CD4-positive, alpha-beta T cell treated with Interleukin-1 beta for 1 hour (primary cell): Measurements from ENCODE around the gene SLC25A25.
"Not testable (repeated sequence)": the region's sequence is repeated elsewhere in the genome, so short reads cannot be mapped to it uniquely, and the experiment has no call there.

ENCODE experiments used
- DNase-seq, 2 donors: peaks; one replicate each; pipeline ENCODE4 v3.0.0-alpha.2; 2020 to 2022

SLC25A25 gene

GRCh38 chr9:128098297-128099230 is 30.5 kb downstream of the SLC25A25 start:
- peak; percentile 47 to 83 for DNase-seq

DNA sequence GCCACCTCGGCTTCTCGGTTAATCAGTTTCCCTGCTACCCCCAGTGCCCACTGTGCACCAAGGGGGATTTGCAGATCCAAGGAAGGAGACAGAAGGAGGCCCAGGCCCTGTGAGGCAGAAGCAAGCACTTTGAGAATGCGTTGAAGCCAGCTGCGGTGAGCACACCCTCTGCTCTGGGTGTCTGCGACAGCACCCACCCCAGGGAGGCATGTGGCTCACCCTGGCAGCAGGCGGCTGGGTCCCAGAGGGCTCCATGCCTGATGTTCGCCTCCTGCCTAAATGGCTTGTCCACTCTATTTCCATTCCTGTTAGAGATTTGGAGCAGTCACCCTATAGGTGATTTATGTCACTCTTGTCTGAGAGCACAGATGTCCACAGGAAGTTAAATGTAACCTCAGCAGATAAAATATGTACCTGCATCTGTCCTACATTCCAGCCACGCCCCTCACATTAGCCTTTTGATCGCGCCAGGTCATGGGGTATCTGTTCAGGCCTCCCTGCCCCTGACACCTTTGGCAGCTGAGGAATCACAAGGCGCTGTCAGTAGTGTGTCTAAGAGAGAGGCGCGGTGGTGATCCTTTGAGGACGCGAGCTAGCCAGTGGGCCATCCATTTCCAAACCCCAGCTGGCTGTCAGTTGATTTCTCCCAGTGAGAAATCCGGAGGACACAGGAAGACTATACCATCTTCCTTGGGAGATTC is 31.3 kb downstream of the SLC25A25 start:
- no peak for DNase-seq

GRCh38 chr9:128099932-128100491 is 32.0 kb downstream of the SLC25A25 start:
- DNase-seq, result no peak

GRCh38 chr9:128100581-128100980 is 32.5 kb downstream of the SLC25A25 start:
- DNase-seq, result no peak

- no peak for DNase-seq
Observed at GRCh38 chr9:128101231-128101661, 33.2 kb downstream of the SLC25A25 start.

GRCh38 chr9:128101690-128102089 is 33.7 kb downstream of the SLC25A25 start:
- DNase-seq, result no peak

GRCh38 chr9:128102196-128102595 is 34.2 kb downstream of the SLC25A25 start:
- DNase-seq, result no peak

DNA sequence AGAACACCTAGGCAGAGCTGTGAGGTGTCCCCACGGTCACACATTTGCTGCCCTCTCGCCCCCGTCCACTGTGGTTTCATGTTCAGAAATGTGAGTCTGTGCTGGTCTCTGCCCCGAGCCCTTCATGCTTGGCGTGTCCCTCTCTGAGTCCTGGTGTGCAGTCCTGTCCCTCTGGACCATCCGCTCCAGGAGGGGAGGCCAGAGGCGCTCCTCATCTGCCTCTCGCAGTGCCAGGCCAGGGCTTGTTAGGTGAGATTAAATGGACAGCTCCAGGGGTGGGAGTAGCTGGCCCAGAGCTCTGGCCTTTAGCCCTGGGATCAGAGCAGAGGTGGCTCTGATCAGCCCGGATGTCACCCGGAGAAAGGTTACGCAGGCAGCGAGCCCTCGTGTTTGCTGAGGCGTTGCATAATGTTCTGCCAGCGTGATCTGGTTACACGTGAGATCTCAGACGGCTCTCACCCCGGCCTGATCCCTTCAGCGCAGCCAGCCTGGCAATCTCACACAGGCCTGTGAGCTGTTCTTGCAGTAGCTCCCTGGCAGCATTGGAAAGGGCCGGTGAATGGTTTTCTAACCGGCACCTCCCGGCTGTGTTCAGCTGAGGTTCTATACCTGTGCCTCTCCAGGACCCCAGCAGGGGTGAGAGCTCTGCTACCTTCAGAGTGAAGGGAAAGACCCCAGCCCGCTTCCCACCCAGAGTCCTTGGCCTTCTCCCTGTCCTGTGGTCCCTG is 35.0 kb downstream of the SLC25A25 start:
- no peak for DNase-seq

- DNase-seq, result peak in 1 of 2 donors; percentile 47
Observed at GRCh38 chr9:128103589-128103962, 35.5 kb downstream of the SLC25A25 start.

GRCh38 chr9:128104171-128104618 is 36.2 kb downstream of the SLC25A25 start:
- DNase-seq, result no peak

- no peak for DNase-seq
Observed at GRCh38 chr9:128105538-128106175, 37.6 kb downstream of the SLC25A25 start.

DNA sequence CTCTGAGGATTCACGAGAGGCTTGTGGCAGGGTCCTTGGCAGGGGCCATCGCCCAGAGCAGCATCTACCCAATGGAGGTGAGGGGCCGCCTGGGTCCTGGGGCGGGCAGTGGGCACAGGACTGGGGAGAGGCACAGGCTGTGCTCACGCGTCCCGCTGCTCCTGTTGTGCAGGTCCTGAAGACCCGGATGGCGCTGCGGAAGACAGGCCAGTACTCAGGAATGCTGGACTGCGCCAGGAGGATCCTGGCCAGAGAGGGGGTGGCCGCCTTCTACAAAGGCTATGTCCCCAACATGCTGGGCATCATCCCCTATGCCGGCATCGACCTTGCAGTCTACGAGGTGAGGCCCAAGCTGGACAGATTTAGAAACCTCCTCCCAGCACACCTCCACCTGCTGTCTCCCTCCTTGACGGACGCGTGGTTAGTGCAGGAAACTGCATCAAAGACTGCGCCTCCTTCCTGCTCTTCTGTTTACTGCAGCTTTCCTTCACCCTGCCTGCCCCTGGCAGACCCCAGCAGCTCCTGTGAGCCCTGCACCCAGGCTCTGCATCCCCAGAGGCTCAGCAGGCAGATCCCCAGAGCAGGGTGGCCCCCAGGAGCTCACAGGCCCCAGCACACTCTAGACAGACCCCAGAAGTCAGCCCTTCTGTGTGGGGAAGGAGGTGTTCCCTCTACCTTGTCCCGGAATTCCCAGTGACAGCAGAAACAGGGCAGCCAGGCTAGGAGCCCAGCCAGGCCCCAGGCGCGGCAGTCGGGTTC is 38.3 kb downstream of the SLC25A25 start:
- no peak for DNase-seq

- DNase-seq, result no peak
Observed at GRCh38 chr9:128106940-128107467, 39.0 kb downstream of the SLC25A25 start.

DNA sequence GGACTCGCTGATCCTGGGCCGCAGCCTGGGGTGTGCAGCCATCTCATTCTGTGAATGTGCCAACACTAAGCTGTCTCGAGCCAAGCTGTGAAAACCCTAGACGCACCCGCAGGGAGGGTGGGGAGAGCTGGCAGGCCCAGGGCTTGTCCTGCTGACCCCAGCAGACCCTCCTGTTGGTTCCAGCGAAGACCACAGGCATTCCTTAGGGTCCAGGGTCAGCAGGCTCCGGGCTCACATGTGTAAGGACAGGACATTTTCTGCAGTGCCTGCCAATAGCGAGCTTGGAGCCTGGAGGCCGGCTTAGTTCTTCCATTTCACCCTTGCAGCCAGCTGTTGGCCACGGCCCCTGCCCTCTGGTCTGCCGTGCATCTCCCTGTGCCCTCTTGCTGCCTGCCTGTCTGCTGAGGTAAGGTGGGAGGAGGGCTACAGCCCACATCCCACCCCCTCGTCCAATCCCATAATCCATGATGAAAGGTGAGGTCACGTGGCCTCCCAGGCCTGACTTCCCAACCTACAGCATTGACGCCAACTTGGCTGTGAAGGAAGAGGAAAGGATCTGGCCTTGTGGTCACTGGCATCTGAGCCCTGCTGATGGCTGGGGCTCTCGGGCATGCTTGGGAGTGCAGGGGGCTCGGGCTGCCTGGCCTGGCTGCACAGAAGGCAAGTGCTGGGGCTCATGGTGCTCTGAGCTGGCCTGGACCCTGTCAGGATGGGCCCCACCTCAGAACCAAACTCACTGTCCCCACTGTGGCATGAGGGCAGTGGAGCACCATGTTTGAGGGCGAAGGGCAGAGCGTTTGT is 39.6 kb downstream of the SLC25A25 start:
- no peak for DNase-seq

- DNase-seq, result no peak
Observed at GRCh38 chr9:128108269-128109049, 40.4 kb downstream of the SLC25A25 start.

DNA sequence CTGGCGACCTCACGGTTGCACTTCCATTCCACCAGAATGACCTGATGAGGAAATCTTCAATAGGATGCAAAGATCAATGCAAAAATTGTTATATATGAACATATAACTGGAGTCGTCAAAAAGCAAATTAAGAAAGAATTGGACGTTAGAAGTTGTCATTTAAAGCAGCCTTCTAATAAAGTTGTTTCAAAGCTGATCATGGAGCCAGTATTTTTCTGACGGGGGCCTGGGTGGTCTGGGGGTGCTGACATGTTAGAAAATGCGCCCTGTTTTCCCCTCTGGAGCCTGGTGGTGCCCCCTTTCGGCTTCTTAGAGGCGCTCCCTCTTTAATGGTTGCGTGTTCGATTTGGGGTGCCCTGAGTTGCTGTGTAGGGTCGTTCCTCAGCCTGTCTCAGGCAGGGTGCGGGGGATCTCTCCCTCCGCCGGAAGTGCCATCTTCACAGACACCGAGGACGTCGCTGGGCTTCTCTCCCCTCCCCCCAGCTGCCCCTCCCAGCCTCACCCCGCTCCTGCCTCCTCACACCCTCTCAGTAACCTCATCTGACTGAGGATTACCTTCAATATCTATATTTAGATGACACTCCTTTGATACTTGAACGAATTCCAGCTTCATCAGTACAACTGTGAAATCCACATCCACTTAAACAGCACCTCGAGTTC is 41.1 kb downstream of the SLC25A25 start:
- DNase-seq, result no peak

GRCh38 chr9:128111726-128112125 is 43.7 kb downstream of the SLC25A25 start:
- DNase-seq, result not testable (repeated sequence)

- no peak for DNase-seq
Observed at GRCh38 chr9:128113526-128114325, 45.7 kb downstream of the SLC25A25 start.
